Mammary epithelial cell (primary cell): ENCODE results near the gene SLC39A9.

ENCODE experiments used
- CTCF ChIP-seq, 2 donors: IDR thresholded peaks in 1 of 2; conservative IDR thresholded peaks in 1 of 2; 2 replicates each; pipeline ENCODE4 v1.5.1; 2011 to 2012; ENCODE audit warnings: inconsistent platforms in 2 of 2, low read length in 2 of 2, mild to moderate bottlenecking in 2 of 2, control low read depth in 1 of 2, low read depth in 1 of 2; ENCODE audit not compliant: insufficient read depth in 1 of 2; ENCODE audit errors: extremely low read depth in 1 of 2
- EZH2 ChIP-seq: IDR thresholded peaks from 2 replicates; pipeline ENCODE4 v1.6.1; 2012; ENCODE audit warnings: low read length, inconsistent platforms, borderline replicate concordance

GRCh38 chr14:69479696-69480095 lies 81.2 kb downstream of the SLC39A9 start:
- TF ChIP-seq CTCF (conservative IDR thresholded peaks at IDR 0.05 in 1 of 2, IDR thresholded peaks at IDR 0.05 in 1 of 2; ENCODE audit: extremely low read depth in 1 of 2, insufficient read depth in 1 of 2, low read depth in 1 of 2, low read length in 2 of 2) (no peak), EZH2 (no peak)
